Activated CD4-positive, alpha-beta T cell treated with anti-CD3 and anti-CD28 coated beads for 1 hour (primary cell): Measurements from ENCODE around the gene ABCF2.

Experiments used
- DNase-seq: peaks from one replicate; pipeline ENCODE4 v3.0.0-alpha.2; 2020

Gene ABCF2

GRCh38 chr7:151215396-151215795 is 11.6 kb downstream of the ABCF2 start:
- DNase-seq = no peak

- no peak for DNase-seq
Measured at GRCh38 chr7:151213826-151214225, 13.2 kb downstream of the ABCF2 start.

GRCh38 chr7:151212626-151213025 is 14.4 kb downstream of the ABCF2 start:
- DNase-seq = no peak

GRCh38 chr7:151211155-151211772 is 15.7 kb downstream of the ABCF2 start:
- DNase-seq = no peak

GRCh38 chr7:151210087-151210854 is 16.7 kb downstream of the ABCF2 start, which contains the start of gene H2BK1:
TSS of gene H2BK1 (minus strand) at chr7:151210488. CDS start at chr7:151210318, 170 bp downstream.
- no peak for DNase-seq

- no peak for DNase-seq
Measured at GRCh38 chr7:151209588-151209987, 17.4 kb downstream of the ABCF2 start.

GRCh38 chr7:151208253-151208862 is 18.6 kb downstream of the ABCF2 start:
- no peak for DNase-seq

GRCh38 chr7:151207804-151208203 is 19.2 kb downstream of the ABCF2 start:
- no peak for DNase-seq

GRCh38 chr7:151207315-151207714 is 19.7 kb downstream of the ABCF2 start:
- DNase-seq = no peak

- DNase-seq = no peak
Measured at GRCh38 chr7:151206914-151207313, 20.1 kb downstream of the ABCF2 start.

- no peak for DNase-seq
Measured at GRCh38 chr7:151205730-151206129, 21.3 kb downstream of the ABCF2 start.

GRCh38 chr7:151204383-151205032 is 22.5 kb downstream of the ABCF2 start:
- no peak for DNase-seq

GRCh38 chr7:151202836-151203235 is 24.2 kb downstream of the ABCF2 start:
- DNase-seq = no peak

- no peak for DNase-seq
Measured at GRCh38 chr7:151201751-151202150, 25.3 kb downstream of the ABCF2 start.

- no peak for DNase-seq
Measured at GRCh38 chr7:151201344-151201743, 25.7 kb downstream of the ABCF2 start.

GRCh38 chr7:151198945-151199848 is 27.8 kb downstream of the ABCF2 start:
- DNase-seq = no peak

GRCh38 chr7:151197932-151198331 is 29.1 kb downstream of the ABCF2 start:
- DNase-seq = no peak

GRCh38 chr7:151195616-151196450 is 31.2 kb downstream of the ABCF2 start:
- DNase-seq = no peak

GRCh38 chr7:151194188-151194587 is 32.8 kb downstream of the ABCF2 start:
- no peak for DNase-seq

GRCh38 chr7:151193203-151193978 is 33.6 kb downstream of the ABCF2 start:
- no peak for DNase-seq
